K562 (cell line): ENCODE measurements around the gene NOP10. TPM values are rescaled to one million over a fixed set of nuclear protein-coding genes. Genes with fewer than 3 reads are reported as not detected.
A peak's percentile ranks its signal among the peaks of the same experiment; 100 is the strongest.

Experiments
- ASH1L ChIP-seq: fragments of 450-650 bp; IDR thresholded peaks from 2 replicates; pipeline ENCODE4 v1.6.1; 2018; ENCODE audit warnings: borderline replicate concordance, mild to moderate bottlenecking, low read depth; ENCODE audit not compliant: partially characterized antibody
- CHD1 ChIP-seq: fragments of 200-600 bp; sonication (generic); IDR thresholded peaks from one replicate; pipeline ENCODE4 v1.6.1; 2012; ENCODE audit warnings: mild to moderate bottlenecking, moderate library complexity, low read length, inconsistent platforms
- FOS ChIP-seq: IDR thresholded peaks from 3 replicates; pipeline ENCODE4 v1.6.1; 2011; ENCODE audit not compliant: insufficient read length; ENCODE audit errors: extremely low read depth
- FOXA1 ChIP-seq: fragments of 450-650 bp; IDR thresholded peaks from 2 replicates; pipeline ENCODE4 v1.6.1; 2016; ENCODE audit warnings: mild to moderate bottlenecking, borderline replicate concordance
- HCFC1 ChIP-seq: IDR thresholded peaks from 2 replicates; pipeline ENCODE4 v1.6.1; 2012; ENCODE audit warnings: low read depth, low read length, improper control_type of control experiment
- HDAC2 ChIP-seq: fragments of 450-650 bp; IDR thresholded peaks from 2 replicates; pipeline ENCODE4 v1.6.1; 2016; ENCODE audit warnings: mild to moderate bottlenecking
- JUND ChIP-seq, 2 experiments: IDR thresholded peaks; 2 replicates in 1 of 2; 3 replicates in 1 of 2; pipeline ENCODE4 v1.6.1; 2011; ENCODE audit warnings: borderline replicate concordance in 2 of 2, low read depth in 2 of 2, low read length in 2 of 2, improper control_type of control experiment in 1 of 2, missing biosample characterization in 1 of 2, missing genetic modification characterization in 1 of 2, missing genetic modification reagents in 1 of 2
- L3MBTL2 ChIP-seq: fragments of 450-650 bp; IDR thresholded peaks from 2 replicates; pipeline ENCODE4 v1.6.1; 2016; ENCODE audit warnings: mild to moderate bottlenecking, moderate library complexity
- MAFF ChIP-seq: IDR thresholded peaks from 2 replicates; pipeline ENCODE4 v1.6.1; 2012; ENCODE audit warnings: low read length, improper control_type of control experiment
- MBD2 ChIP-seq: sonication (generic); IDR thresholded peaks from 2 replicates; pipeline ENCODE4 v1.6.1; 2016; ENCODE audit warnings: low read depth, borderline replicate concordance
- MEIS2 ChIP-seq: fragments of 450-650 bp; IDR thresholded peaks from 2 replicates; pipeline ENCODE4 v1.6.1; 2014; ENCODE audit warnings: mild to moderate bottlenecking; ENCODE audit not compliant: partially characterized antibody
- NONO ChIP-seq, 2 experiments: fragments of 200-400 bp in 1 of 2; fragments of 450-650 bp in 1 of 2; formaldehyde crosslinking in 1 of 2; IDR thresholded peaks; 2 replicates each; pipeline ENCODE4 v1.6.1; 2017; ENCODE audit warnings: low read depth in 2 of 2, mild to moderate bottlenecking in 2 of 2, moderate library complexity in 2 of 2, low read length in 1 of 2
- NR1H2 ChIP-seq: sonication (generic); formaldehyde crosslinking; IDR thresholded peaks from 2 replicates; pipeline ENCODE4 v1.4.0; 2020; ENCODE audit warnings: mild to moderate bottlenecking, missing genetic modification reagents
- PHB ChIP-seq: fragments of 250-450 bp; sonication (Bioruptor Pico); IDR thresholded peaks from 2 replicates; pipeline ENCODE4 v1.5.0; 2021
- PTRF ChIP-seq: fragments of 450-650 bp; IDR thresholded peaks from 2 replicates; pipeline ENCODE4 v1.6.1; 2016; ENCODE audit warnings: mild to moderate bottlenecking, missing genetic modification characterization, missing compliant biosample characterization
- U2AF2 ChIP-seq: fragments of 200-400 bp; formaldehyde crosslinking; optimal IDR thresholded peaks from 2 replicates; pipeline ENCODE3; 2017; ENCODE audit warnings: low read depth, mild to moderate bottlenecking, low read length
- ZKSCAN3 ChIP-seq: fragments of 250-450 bp; sonication (Bioruptor Pico); IDR thresholded peaks from 2 replicates; pipeline ENCODE4 v1.4.0; 2020
- ZNF280B ChIP-seq: fragments of 250-450 bp; sonication (Bioruptor Pico); IDR thresholded peaks from 2 replicates; pipeline ENCODE4 v1.5.1; 2021; ENCODE audit warnings: mild to moderate bottlenecking
- ZNF407 ChIP-seq: fragments of 450-650 bp; IDR thresholded peaks from 2 replicates; pipeline ENCODE4 v1.6.1; 2016; ENCODE audit warnings: low read depth
- ZNF766 ChIP-seq: fragments of 200-800 bp; sonication (Bioruptor generic); conservative IDR thresholded peaks from 2 replicates; pipeline ENCODE4 v1.6.1; 2016; ENCODE audit warnings: missing genetic modification characterization, missing compliant biosample characterization
- polyA plus RNA-seq, 8 experiments: library from polyadenylated mRNA; depleted of rRNA in 4 of 8; stranded (reverse) in 5 of 8; unstranded in 3 of 8; fragments of >200 nt; fragmentation: Nextera tagmentation in 2 of 8; fragmentation: Illumina TruSeq in 1 of 8; extraction: Ambion mirVana in 2 of 8; extraction: Trizol in 1 of 8; gene quantifications; 2 replicates each; pipeline versions ENCODE4 v1.2.1 to v1.2.3, GENCODE V29; 2011 to 2014; ENCODE audit warnings: inconsistent platforms in 1 of 8, missing spikeins in 1 of 8
- total RNA-seq, 7 experiments: library from RNA; depleted of rRNA in 6 of 7; stranded (reverse); fragments of >200 nt in 6 of 7; fragmentation: Illumina TruSeq in 2 of 7; extraction: Trizol in 2 of 7; gene quantifications; 2 replicates each; pipeline versions ENCODE4 v1.2.1 to v1.2.3, GENCODE V29; 2011 to 2021; ENCODE audit warnings: low replicate concordance in 1 of 7

NOP10 gene
- total and polyA plus RNA-seq, 9 of the 15 experiments (the other 6 are each of a cell fraction or from before 2014, with no cell fraction given) = 250 to 1,663 (median 449) TPM

GRCh38 chr15:34337557-34338306 is 5.2 kb downstream of the NOP10 start, which contains the start of gene SLC12A6 (continued):
- TF ChIP-seq U2AF2 = no peak
- no peak for TF ChIP-seq MBD2
- no peak for TF ChIP-seq ZNF280B
- TF ChIP-seq FOXA1 = no peak
- TF ChIP-seq MAFF = no peak
- TF ChIP-seq HDAC2 = no peak
- no peak for TF ChIP-seq FOS
- no peak for TF ChIP-seq ZNF407
- TF ChIP-seq MEIS2 = peak; percentile 71
- TF ChIP-seq ZNF766 (CRISPR knock-in tag) = 0 out of 2 replicates have a peak, but pooled peaks have one; percentile 58
- peak; percentile 93 for TF ChIP-seq HCFC1
- no peak for TF ChIP-seq PTRF (tag)
- TF ChIP-seq JUND (IDR thresholded peaks at IDR 0.05; ENCODE audit: borderline replicate concordance, low read depth, low read length) = peak; percentile 8; the same call in 1 of the 2 replicates
- no peak; the same call in 2 of the 3 replicates for TF ChIP-seq JUND (tag; IDR thresholded peaks at IDR 0.05; ENCODE audit: borderline replicate concordance, low read depth, low read length)
- peak; percentile 64 for TF ChIP-seq L3MBTL2
- TF ChIP-seq ZKSCAN3 (CRISPR knock-in tag) = no peak
- no peak for TF ChIP-seq ASH1L
- TF ChIP-seq NONO (IDR thresholded peaks at IDR 0.05; ENCODE audit: low read depth in 2 of 2, low read length in 1 of 2) = peak; percentile 33 to 83; a peak in 2 of 4 replicates
- TF ChIP-seq NR1H2 (CRISPR knock-in tag) = no peak
- TF ChIP-seq PHB (CRISPR knock-in tag) = no peak
- peak; percentile 54 for TF ChIP-seq CHD1
